SK-N-SH treated with all-trans-retinoic acid at 6 μM for 48 hours (cell line): ENCODE results near the gene CR1.
"Not testable (repeated sequence)": the region's sequence is repeated elsewhere in the genome, so short reads cannot be mapped to it uniquely, and the experiment has no call there.

Experiments
- BACH2 ChIP-seq: fragments of 250-450 bp; sonication (Bioruptor Pico); IDR thresholded peaks from 2 replicates; pipeline ENCODE4 v1.9.0; 2021; ENCODE audit warnings: mild to moderate bottlenecking, borderline replicate concordance
- ESRRG ChIP-seq: fragments of 250-450 bp; sonication (Bioruptor Pico); IDR thresholded peaks from 2 replicates; pipeline ENCODE4 v1.6.1; 2021; ENCODE audit warnings: mild to moderate bottlenecking
- ZFP3 ChIP-seq: fragments of 250-450 bp; sonication (Bioruptor Pico); IDR thresholded peaks from 2 replicates; pipeline ENCODE4 v1.5.0; 2020; ENCODE audit warnings: mild to moderate bottlenecking, moderate library complexity
- ZNF8 ChIP-seq: fragments of 450-650 bp; formaldehyde crosslinking; IDR thresholded peaks from 2 replicates; pipeline ENCODE4 v1.5.0; 2020; ENCODE audit warnings: mild to moderate bottlenecking, moderate library complexity

DNA sequence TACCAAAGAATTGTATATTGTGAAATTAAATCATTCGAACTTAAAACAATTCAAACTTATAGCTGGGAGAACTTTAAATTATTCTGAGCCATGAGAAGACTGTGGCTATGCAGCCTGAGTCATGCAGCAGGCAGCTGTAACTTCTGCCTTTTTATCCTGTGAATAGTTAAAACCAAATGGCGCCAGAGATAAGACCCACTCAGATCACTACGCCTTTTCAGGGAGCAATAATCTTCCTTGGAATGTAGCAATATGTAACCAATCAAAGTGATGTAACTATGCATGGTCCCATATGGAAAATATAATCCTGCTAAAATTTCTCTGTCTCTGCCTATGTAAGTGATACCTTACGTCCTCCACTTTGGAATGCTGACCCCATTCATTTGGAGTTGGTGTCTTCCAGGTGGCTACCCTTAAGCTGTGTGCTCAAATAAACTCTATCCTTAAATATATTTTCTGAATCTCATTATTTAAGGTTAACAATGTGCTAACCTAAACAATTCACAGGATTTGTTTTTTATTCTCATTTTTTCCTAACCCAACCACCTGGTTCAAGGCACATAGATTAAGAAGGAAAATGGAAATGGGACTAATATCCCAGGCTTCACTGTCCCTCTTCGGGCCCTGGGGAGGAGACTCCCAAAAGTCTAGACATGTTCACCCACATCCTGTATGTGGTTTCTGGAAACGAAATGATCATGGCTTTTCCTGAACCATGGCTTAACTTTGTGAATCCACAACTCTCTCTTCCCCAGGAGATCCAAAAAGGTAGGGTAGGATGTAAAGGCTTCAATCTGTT lies 184.8 kb downstream of the CR1 start:
- TF ChIP-seq ESRRG; ZNF8; BACH2 (CRISPR knock-in tag); ZFP3 (CRISPR knock-in tag): not testable (repeated sequence)
